GM21423 (cell line): Measurements from ENCODE around the gene ZNF337.
"Not testable (repeated sequence)": the region's sequence is repeated elsewhere in the genome, so short reads cannot be mapped to it uniquely, and the experiment has no call there.

Experiments
- ATAC-seq: cut with Tn5 transposase; IDR thresholded peaks from one replicate; pipeline ENCODE4 v1.9.1; 2021; ENCODE audit warnings: mild to moderate bottlenecking, moderate library complexity; ENCODE audit not compliant: unreplicated experiment

Gene ZNF337

DNA sequence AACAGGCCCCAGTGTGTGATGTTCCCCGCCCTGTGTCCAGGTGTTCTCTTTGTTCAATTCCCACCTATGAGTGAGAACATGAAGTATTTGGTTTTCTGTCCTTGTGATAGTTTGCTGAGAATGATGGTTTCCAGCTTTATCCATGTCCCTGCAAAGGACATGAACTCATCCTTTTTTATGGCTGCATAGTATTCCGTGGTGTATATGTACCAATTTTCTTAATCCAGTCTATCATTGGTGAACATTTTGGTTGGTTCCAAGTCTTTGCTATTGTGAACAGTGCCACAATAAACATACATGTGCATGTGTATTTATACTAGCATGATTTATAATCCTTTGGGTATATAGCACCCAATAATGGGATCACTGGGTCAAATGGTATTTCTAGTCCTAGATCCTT is 66.0 kb downstream of the ZNF337 start:
- not testable (repeated sequence) for ATAC-seq

DNA sequence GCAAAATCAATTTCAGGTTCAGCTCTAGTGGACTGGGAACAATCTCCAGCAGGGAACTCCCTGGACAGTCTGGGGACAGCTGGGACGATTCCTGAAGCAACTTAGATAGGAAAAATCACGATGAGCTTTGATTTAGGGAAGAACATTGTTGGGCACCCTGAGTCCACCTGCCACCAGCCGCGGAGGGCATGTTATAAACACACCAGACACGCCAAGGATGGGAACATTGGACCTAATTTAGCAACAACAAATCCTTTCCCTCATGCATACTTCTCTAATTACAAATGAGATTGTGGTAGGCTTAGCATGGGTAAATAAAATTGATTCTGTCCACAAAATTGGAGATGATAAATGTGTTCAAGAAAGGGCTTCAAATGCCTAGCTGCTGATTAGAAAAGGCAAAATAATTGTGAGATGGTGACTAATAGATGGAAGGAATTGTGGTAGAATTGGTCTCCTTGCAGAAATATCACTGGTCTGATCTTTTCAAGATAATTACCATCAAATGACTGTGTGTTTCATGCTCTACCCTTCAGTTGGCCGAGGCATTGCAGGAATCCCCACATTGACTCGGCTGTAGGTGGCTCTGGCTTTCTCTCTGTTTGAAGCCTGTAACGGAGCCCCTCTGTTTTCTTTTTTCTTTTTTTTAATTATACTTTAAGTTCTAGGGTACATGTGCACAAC is 66.7 kb downstream of the ZNF337 start:
- ATAC-seq = no peak

DNA sequence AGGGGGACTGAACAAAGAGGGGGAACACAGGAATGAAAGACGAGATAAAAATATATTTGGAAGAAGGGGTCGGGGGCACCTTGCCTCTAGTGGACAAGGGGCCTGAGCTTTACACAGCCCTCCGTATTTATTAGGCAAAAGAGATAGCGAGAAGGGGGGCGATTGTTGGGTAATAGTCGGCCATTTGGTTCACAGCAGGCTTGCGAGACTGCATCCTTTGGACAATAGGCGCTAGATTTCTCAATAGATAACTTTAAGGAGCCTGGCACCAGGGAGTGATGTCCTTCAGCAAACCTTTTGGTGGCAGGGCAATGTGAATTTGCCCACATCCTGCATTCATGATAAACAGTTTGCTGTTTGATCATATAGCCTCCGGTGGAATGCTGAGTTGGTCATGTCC is 69.9 kb downstream of the ZNF337 start:
- ATAC-seq = no peak

DNA sequence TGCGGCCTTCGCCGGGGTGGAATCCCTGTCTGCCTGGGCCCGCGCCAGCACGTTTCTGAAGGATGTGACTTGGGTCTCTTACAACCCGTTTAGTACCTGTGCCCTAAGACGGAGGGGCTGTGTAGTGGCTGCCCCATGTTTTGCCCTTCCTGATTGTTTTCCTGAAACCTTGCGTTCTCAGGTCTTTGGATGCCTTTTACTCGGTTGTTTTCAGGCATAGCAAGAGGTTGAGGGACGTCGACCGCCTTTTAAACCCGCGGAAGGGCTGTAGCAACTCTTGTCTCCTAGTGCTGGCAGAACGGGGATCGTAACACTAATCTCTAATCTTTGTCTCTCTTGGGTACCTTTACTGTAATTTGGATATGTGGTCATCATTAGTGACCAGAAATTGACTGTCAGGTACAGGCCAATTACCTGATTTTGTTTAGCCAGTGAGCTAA is 72.1 kb downstream of the ZNF337 start:
- no peak for ATAC-seq
